ENCODE measurements around the gene RBP2.

DNA sequence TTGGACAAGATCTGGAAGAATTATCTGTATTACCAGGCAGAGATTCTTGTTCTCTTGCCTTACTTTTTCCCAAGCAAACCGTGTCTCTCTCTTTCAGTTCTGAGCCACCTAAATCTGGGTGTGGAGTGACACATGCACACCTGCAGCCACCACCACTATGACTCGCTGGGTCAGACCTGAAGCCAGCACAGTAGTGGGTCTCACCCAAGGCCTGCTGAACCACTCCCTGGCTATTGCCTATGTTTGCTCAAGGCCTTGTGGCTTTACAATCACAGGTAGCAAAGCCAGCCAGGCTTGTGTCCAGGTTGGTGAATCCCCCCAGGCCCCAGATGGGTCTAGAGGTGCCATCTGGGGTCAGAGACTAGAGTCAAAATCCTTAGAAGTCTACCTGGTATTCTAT is 58.2 kb downstream of the RBP2 start:
- TF ChIP-seq POLR2A (IDR thresholded peaks at IDR 0.05) = no peak
- TF ChIP-seq, protein P1, sequence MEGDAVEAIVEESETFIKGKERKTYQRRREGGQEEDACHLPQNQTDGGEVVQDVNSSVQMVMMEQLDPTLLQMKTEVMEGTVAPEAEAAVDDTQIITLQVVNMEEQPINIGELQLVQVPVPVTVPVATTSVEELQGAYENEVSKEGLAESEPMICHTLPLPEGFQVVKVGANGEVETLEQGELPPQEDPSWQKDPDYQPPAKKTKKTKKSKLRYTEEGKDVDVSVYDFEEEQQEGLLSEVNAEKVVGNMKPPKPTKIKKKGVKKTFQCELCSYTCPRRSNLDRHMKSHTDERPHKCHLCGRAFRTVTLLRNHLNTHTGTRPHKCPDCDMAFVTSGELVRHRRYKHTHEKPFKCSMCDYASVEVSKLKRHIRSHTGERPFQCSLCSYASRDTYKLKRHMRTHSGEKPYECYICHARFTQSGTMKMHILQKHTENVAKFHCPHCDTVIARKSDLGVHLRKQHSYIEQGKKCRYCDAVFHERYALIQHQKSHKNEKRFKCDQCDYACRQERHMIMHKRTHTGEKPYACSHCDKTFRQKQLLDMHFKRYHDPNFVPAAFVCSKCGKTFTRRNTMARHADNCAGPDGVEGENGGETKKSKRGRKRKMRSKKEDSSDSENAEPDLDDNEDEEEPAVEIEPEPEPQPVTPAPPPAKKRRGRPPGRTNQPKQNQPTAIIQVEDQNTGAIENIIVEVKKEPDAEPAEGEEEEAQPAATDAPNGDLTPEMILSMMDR (IDR thresholded peaks at IDR 0.05) = no peak

Data from lower leg skin (tissue), 3 donors.